HG03025 (cell line): ENCODE measurements around the gene STARD13.

Experiments used
- ATAC-seq: cut with Tn5 transposase; IDR thresholded peaks from one replicate; pipeline ENCODE4 v1.9.1; 2021; ENCODE audit warnings: mild to moderate bottlenecking, moderate library complexity; ENCODE audit not compliant: unreplicated experiment, low FRiP score

STARD13 gene

DNA sequence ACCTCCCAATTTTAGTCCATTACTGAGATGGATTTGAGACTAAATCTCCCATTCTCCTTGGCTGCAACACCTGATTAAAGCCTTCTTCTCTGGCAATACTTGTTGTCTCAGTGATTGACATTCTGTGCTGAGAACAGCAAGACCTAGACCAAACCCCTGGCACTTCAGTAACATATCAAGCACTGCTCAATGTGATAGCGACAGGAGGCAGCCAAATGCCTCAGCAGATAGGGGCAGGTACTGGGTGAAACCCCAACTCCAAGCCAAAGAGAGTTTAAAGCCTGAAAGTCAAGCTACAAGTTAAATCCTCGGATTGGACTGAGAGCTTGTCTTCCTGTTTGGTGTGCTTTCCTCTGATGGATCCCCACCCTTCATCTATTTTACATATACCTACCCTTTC is 52.7 kb downstream of the STARD13 start:
- no peak for ATAC-seq

DNA sequence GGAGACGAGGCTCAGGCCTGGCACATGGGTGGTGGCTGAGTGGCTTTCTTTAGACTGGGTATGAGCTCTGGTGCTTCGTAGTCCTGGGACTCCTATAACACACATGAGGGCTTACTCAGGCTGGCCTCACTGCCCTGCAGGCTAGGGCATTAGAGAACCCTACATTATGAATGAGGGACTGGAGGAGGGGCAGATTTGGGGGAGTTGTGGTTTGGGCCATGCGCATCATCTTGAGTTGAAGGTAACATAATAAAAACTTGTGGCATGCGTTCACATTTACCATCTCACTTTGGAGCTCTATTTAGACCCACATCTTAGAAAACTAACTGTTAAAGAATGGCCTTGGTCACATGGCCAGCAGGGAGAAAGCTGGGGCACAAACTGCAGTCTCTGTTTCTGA is 54.2 kb downstream of the STARD13 start:
- ATAC-seq, result no peak

DNA sequence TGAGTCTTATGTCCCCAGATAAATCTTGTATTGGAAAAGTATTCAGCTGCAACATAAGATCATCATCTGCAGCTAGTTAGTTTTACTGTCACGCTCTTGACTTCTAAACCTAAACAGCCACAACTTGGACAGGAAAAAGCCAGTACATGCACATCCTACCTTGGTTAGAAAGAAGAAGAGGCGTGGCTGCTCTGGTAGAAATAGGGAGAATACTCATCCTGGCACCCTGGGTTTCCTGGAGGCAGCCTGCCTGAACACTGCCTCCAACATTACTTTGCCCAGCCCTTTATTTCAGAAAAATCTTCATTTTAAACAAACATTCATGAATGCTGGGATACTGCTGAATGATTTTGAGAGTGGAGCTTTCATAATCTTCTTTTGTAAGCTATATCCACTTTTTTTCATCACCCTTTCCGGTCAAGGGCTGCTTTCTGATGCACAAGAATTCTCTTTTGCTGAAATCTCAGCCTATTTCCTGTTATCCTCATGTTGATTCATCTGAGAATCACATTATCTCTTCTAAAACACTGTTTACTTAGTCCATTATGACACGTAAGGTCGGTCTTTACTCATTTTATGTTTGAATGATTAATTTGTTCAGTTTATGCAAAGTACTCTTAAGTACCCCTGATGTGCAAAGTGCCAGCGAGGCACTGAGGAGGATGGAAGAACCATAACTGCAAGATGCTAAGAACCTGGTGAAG is 55.2 kb downstream of the STARD13 start:
- ATAC-seq, result no peak

DNA sequence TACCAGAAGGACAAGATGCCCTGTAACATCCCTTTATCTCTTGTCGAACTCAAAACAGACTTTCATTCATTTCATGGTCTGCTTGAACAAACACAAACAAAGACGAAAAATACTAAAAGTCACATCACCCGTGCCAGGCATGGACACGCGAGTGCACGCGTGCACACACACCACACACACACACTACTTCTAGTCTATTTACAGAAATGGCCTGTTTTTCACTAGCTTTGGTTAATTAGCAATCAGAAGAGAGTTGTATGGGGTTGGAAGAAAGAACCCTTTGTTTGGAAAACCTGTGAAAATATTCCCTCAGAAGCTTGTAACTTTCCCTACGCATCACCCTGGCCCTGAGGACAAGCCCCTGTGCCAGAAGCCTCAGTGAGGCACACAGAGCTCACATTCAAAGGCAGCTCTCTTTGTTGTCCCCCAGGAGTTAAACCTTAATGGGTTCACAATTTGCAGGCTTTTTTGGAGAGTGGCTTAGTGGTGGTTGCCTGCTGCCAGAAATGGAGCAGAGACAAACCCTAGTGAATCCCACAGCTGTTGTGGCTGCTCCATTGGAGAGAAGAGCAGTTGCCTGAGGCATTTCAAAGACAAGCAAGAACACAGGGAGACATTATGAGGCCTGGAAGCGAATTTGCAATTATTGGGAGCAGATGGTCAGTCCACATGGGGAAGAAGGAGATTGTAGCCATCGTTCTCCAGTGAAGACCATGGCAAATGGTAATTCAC is 55.9 kb downstream of the STARD13 start:
- ATAC-seq, result no peak

DNA sequence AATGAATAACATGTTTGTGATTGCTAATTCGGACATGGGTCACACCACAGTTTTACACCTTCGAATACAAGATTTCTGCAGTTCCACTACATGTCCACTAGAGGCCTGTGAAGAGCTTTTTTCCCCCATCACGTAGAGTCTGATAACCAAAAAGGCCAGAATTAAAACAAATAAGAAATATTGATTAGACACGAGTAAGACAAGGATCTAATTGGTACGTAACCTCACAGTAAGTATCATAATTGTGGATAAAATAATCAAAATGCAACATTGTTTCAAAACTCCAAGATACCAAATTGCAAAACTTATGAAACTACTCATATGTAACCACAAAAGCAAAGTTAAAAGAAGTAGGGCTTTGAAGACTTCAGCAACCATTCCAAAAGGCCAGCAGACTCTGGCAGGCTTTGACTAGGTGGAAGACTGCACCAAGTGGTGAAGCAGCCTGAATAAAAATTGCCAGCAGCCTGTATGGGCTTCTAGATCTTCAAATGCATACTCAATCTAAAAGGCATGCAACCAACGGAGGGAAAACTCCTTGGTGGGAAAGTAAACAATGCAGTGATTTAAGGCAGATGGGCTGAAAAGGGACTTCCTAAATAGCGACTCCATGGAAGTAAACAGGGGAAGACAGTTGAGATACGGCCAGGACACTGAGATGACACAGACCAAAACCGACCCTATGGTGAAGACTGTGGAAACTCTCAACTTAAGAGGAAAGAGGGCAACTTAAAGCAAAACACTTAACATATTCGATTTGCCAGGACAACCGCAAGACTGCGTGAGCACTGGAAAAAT is 56.7 kb downstream of the STARD13 start:
- ATAC-seq, result no peak

DNA sequence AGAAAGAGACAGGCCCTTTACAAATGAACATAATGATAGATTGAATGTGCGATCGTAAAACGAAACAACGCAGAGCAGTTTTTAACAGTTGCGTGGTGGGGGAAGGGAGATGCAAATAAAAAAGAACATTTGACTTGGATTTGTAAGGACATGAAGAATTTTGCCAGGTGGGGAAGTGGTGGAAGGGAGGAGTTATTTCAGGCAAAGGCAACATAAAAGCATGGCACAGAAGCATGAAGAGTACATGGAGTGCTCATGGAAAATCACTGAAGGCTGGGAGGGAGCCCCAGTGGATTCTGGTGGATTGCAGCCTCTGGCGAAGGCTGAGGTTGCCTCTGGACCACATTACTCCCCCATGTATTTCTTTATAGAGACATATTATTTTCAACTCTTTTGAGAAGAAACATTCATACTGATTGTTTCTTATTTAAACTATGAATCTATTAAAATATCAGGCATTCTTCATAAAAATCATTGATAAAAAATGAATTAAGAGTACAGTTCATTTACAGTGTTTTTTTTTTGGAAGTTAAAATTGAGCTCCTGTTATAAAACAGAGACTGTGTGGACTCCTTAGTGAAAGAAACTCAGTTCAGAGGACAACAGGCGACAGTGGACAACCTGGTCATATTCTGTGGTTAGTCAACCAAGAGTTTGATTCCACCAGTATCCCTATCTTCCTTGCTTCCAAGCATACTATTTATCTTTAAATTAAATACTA is 57.5 kb downstream of the STARD13 start:
- no peak for ATAC-seq

DNA sequence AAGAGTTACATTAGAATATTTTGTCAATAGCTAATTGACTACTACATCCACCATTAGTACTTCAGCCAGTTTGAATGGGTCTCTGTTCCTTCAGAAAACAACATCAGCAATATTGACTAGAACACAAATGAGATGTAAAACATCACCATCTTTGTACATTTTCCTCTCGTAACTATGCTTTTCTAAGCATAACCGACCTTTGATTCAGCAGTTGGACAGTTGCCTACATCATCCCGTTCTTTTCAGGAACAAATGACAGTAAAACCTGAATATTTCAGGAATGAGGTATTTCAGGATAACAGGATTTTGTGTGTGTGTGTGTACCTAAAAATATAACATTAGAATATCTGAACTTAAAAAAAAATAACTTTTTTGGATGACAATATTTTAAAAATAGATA is 60.9 kb downstream of the STARD13 start:
- no peak for ATAC-seq

DNA sequence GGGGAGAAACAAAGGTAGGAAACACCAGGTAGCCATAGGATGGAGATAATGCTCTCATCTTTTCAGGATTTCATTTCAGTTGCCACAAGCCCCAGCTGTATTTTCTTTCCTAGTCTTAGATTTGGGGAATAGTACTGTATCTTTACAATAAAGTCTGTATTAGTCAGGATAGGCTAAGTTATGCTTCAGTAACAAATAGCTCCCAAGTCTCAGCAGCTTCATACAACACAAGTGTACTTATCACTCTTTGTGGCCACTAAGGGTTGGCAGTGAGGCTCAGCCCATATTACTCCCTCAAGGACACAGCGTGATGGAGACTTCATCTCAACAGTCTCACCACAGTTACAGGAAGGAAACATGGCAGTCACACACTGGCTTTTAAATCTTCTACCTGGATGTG is 61.4 kb downstream of the STARD13 start:
- ATAC-seq, result no peak

DNA sequence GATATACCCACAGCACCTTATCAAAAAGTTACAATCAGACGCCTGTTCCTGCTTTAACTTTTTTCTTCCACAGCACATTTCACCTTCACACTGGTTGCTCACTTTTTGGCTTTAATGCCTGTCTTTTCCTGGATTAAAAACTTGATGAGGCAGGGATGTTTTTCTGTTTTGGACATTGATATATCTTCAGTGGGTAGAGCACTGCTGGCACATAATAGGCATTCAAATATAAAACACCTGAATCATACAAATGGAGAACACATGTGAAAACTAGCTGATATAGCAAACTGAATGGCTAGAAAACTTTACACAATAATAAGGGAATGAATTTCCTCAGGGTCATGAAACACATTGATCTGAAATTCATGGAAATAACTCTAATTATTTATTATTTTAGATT is 65.6 kb downstream of the STARD13 start:
- no peak for ATAC-seq

DNA sequence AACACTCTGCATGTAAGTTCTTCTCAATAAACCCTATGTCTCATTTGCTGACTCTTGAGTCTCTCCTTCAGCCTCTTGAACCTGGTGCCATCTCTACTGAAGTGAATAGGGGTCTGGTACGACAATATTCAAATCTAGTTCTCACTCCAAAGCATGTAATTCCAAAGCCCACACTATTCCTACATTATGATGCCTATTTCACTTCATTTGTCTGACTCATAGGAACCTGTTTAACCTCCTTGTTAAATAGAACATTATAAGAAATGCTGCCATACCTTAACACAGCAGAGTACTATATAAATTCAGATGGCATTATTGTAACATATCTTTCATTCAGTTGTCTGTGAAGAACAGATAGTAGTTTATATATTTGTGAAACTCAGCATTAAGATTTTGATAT is 67.1 kb downstream of the STARD13 start:
- ATAC-seq, result no peak

DNA sequence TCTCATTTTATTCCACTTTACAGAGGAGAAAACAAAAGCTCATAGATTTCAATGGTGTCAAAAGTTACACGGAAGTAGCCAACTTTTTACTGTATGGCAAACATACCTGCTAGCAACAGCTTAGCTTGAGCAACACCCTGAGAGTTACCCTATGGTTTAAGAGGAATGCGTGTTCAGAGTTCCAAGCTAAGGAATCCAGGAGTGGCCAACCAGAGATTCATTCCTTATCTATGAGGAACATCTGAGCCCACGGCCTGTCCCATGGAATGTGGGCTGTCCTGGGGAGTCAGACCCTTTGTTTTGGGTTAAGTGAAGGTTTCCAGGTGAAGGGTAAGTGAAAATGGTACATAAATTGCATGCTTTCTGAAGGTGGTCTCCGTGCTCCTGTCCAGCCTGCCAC is 67.5 kb downstream of the STARD13 start:
- no peak for ATAC-seq

DNA sequence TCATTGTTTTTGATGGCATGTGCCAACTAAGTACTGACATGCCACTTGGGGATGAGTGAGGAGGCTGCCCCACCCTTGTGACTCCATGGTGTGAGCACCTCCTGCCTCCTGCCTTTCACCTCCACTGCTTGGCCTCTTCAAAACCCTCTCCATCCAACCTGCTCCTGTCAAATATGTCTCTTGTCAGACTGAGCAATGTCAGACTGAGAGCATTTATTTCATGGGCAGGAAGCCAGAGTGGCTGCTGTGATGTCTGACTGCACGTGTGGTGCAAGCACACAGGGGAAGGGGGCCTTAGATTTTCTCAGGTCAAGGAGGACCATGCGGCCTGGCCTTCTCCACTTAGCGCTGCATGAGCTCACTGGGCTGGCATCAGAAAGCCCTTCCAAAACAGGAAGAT is 68.3 kb downstream of the STARD13 start:
- ATAC-seq, result no peak

DNA sequence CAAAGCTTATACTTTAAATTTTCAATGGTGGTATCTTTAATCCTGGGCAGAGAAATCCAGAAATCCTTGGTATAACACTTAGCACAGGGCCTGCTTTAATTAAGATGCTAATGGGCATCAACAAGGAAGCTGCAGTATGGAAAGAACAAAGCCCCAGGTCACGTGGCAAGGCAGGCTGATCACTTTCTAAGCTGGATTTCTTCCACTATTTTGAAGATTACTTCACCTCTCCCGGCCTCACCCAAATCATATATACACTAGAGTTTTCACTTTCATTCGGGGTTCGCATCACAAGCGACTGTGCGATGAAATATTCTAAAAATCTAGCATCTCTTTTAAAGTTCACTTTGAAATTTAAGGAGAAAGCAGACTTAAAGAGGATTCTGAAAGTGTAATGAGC is 71.8 kb downstream of the STARD13 start:
- ATAC-seq, result no peak

DNA sequence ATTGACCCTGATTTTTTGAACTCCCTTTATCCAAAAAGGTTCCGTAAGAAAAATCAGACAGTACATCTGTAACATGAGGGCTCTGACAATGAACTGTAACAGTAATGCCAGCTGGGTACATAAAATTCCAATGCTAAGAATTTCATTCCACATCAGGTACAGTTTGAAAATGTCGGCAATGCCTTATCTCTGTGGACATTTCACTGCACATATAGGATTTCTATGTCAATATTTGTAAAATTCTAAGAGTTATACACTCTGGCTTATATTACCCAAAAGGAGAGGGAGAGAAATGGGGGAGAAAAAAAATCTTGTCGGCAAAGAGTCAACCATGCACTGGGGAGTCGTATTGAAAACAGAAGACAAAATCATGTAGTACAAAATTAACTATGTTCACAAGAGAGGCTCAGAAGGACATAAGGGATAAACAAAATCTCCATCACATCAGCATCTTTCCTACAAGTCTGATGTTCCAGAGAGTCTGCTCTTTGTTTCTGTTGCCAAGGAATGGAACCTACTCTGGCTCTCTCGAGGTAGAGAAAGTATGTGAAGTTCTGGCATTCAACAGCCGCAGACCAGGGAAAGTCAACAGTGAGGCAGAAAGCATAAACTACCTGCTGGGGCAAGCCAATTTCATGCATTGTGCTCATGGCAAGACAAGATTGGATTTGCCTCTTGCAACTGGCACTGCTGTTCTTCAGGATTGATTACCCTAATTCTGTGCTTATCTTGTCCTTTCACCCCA is 72.4 kb downstream of the STARD13 start:
- ATAC-seq, result no peak

DNA sequence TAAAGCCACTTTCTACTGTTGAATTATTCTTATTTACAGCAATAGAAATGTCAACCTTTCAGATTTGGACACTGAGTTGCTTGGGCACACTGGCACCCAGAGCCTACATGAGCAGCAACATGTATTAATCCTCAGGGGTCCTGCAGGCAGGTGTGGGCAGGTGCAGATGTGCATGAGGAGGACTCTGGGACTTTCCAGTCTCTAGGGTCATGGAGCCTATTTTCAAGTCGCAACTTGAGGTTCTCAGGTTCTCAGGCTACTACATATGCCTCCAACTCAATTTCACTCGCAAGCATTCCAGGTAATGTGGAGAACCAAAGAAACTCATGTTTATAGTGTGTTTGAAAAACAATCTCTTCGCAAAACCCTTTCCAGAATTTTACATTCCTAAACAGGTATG is 73.2 kb downstream of the STARD13 start:
- no peak for ATAC-seq

DNA sequence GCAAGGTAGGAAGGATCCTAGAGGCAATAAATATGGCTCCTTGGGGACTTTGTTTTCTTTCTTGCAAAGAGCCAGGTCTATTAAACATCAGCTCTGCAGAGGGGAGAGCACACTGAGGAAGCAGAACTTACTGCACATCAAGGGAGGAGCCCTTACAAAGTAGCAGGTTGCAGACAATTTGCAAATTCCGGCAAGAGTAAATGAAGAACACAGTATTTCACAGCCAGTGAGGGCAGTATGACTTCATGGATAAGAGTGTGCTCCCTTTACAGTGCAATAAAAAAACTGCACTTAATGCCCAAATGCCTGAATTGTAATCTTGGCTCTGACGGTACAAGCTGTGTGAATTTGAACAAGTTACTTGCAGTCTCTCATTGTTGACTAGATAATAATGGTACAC is 75.5 kb downstream of the STARD13 start:
- ATAC-seq, result no peak

DNA sequence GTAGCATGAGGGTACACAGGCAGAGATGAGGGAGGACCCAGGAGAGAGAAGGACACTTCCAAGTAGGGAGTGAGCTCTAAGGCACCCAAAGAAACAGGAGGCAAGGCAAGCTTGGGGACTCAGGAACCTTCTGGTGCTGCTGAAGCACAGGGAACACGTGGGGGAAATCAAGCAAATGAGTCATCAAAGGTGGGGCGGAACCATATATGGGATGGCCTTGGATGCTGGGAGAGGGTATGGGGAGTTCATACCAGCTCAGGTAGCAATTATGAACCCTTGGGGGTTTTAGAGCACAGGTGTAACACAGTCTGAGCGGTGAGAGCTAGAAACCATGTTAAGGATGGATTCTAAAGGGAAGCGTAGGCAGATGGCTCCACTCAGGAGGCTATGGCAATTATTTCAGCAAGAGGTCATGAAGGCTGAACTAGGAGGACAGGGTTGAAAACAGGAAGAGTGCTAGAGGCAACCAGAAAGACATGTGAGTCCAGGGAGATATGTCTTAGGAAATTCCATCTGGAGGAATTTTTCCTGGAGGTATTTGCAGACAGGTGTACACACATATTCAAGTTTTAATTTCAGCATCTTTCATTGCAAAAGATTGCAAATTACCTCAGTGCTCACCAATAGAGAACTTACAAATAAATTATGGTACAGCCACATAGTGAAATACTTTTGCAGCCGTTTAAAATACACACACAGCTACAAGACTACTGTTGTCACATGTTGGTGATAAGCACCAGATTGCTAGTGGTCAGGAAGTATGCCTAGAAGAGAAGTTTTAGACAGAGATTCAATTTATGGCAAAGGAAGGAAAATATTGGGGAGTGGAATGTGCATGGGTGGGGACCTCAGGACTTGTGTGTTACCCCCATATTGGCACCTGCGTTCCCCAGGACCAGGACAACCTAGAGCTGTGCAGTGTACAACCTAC is 77.0 kb downstream of the STARD13 start:
- ATAC-seq, result no peak

DNA sequence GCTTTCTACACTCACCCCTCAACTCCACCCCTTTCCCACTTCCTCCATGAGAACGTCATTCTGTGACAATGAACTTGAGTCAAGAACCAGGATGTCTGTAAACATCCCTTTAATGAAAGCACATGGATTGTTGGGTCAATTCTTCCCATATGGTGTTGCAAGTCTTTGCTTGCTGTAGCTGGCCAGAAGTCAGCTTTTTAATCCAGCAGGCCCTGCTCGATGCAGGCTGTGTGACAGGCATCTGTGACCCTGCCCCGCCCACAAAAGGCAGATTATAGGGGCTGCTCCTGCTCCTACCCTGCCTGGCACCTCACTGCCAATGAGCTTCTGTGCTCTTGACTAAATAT is 78.0 kb downstream of the STARD13 start:
- no peak for ATAC-seq

DNA sequence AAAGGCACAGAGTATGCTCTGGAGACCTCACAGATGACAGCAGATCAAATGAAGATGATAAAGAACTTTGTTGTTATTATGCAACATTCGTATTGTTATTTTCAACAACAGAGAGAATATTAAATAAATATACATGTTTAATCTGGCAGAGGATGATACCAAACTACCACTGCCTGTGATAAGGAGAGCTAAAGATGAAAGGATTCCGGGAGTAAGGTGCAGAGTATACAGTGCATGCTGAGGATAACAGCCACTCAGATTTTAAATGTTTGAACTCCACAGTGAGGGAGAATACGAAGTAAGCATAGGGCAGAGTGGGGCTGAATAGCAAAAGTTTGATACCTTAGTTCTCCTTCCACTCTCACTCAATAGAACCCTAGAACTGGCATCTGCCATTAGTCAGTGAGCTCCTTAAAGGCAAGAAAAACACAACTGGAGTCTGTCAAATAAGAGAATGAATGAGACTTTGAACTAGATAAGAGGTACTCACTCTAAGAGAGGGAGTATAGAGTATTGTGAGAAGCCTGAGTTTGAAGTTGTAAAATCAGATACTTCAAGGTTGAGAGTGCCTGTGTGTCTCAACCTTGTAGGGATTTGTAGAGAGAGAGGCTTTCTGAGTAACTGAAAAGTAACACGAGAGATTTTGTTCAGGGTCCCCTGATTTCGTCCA is 78.5 kb downstream of the STARD13 start:
- ATAC-seq, result no peak
